PFSK-1 (cell line): ENCODE measurements around the gene CHD9NB. TPM values are rescaled to one million over a fixed set of nuclear protein-coding genes. Genes with fewer than 3 reads are reported as not detected.

ENCODE experiments used
- FOXP2 ChIP-seq: optimal IDR thresholded peaks from 2 replicates; pipeline ENCODE3; 2011; ENCODE audit warnings: borderline replicate concordance, control low read depth, inconsistent platforms; ENCODE audit not compliant: insufficient read depth; ENCODE audit errors: extremely low read length, extremely low read depth
- POLR2AphosphoS5 ChIP-seq: IDR thresholded peaks from 2 replicates; pipeline ENCODE4 v1.6.1; 2012; ENCODE audit warnings: low read depth, mild to moderate bottlenecking, control low read depth, low read length, moderate library complexity
- REST ChIP-seq, 2 experiments: IDR thresholded peaks; 2 replicates each; pipeline versions ENCODE4 v1.6.1 to v1.8.0; 2011 to 2012; ENCODE audit warnings: low read depth in 2 of 2, low read length in 2 of 2, control low read depth in 1 of 2, inconsistent platforms in 1 of 2, mild to moderate bottlenecking in 1 of 2, moderate library complexity in 1 of 2; ENCODE audit not compliant: insufficient read depth in 1 of 2
- SIN3A ChIP-seq: IDR thresholded peaks from 2 replicates; pipeline ENCODE4 v1.6.1; 2012; ENCODE audit warnings: mild to moderate bottlenecking, low read length, moderate library complexity, borderline replicate concordance; ENCODE audit not compliant: insufficient read depth
- TAF1 ChIP-seq: IDR thresholded peaks from 2 replicates; pipeline ENCODE4 v1.6.1; 2012; ENCODE audit warnings: low read length, control low read depth, borderline replicate concordance; ENCODE audit not compliant: insufficient read depth
- polyA plus RNA-seq: library from polyadenylated mRNA; unstranded; fragments of >200 nt; gene quantifications from one replicate; pipeline ENCODE4 v1.2.1, GENCODE V29; 2012; ENCODE audit warnings: low read depth, missing spikeins; ENCODE audit not compliant: insufficient read length

Gene CHD9NB
- not detected for polyA plus RNA-seq

GRCh38 chr16:53052519-53053501 is at the start of gene CHD9NB:
CHD9NB (minus strand) TSS chr16:53052897; CDS start chr16:53044158, 8,739 bp downstream.
- TF ChIP-seq FOXP2 (no peak), REST (IDR thresholded peaks at IDR 0.05; ENCODE audit: insufficient read depth in 1 of 2, low read depth in 2 of 2, low read length in 2 of 2) (no peak), POLR2AphosphoS5 (no peak), SIN3A (no peak), TAF1 (no peak)

GRCh38 chr16:53100889-53101288 is 48.2 kb upstream of the CHD9NB start:
- TF ChIP-seq TAF1 (no peak), POLR2AphosphoS5 (no peak), FOXP2 (no peak), SIN3A (no peak), REST (IDR thresholded peaks at IDR 0.05; ENCODE audit: insufficient read depth in 1 of 2, low read depth in 2 of 2, low read length in 2 of 2) (no peak)

- no peak for TF ChIP-seq REST (IDR thresholded peaks at IDR 0.05; ENCODE audit: insufficient read depth in 1 of 2, low read depth in 2 of 2, low read length in 2 of 2)
Observed at GRCh38 chr16:53100131-53100748, 47.5 kb upstream of the CHD9NB start.

GRCh38 chr16:53099318-53100130 is 46.8 kb upstream of the CHD9NB start:
- no peak; the same call in 1 of the 2 replicates for TF ChIP-seq SIN3A
- no peak for TF ChIP-seq POLR2AphosphoS5
- peak; percentile 73 for TF ChIP-seq FOXP2

- no peak for TF ChIP-seq POLR2AphosphoS5
- TF ChIP-seq SIN3A: peak; percentile 15; the same call in 1 of the 2 replicates
- TF ChIP-seq TAF1: peak; percentile 29; the same call in 1 of the 2 replicates
- no peak for TF ChIP-seq REST (IDR thresholded peaks at IDR 0.05; ENCODE audit: insufficient read depth in 1 of 2, low read depth in 2 of 2, low read length in 2 of 2)
- peak; percentile 11 for TF ChIP-seq FOXP2
Observed at GRCh38 chr16:53098526-53099317, 46.0 kb upstream of the CHD9NB start.
